ENCODE data around the gene JUN.
"Not testable (repeated sequence)": the region's sequence is repeated elsewhere in the genome, so short reads cannot be mapped to it uniquely, and the experiment has no call there.

JUN gene

GRCh38 chr1:58805716-58806571 lies 22.1 kb upstream of the JUN start:
- no peak for DNase-seq

- no peak for DNase-seq
Measured at GRCh38 chr1:58804853-58805565, 21.2 kb upstream of the JUN start.

- DNase-seq: no peak
Measured at GRCh38 chr1:58803858-58804257, 20.0 kb upstream of the JUN start.

- DNase-seq: no peak
Measured at GRCh38 chr1:58802640-58803399, 19.0 kb upstream of the JUN start.

GRCh38 chr1:58801286-58801685 lies 17.4 kb upstream of the JUN start:
- not testable (repeated sequence) for DNase-seq

GRCh38 chr1:58799650-58800049 lies 15.8 kb upstream of the JUN start:
- no peak for DNase-seq

- no peak for DNase-seq
Measured at GRCh38 chr1:58798910-58799442, 15.1 kb upstream of the JUN start.

- no peak for DNase-seq
Measured at GRCh38 chr1:58796416-58796815, 12.6 kb upstream of the JUN start.

GRCh38 chr1:58794585-58794984 lies 10.7 kb upstream of the JUN start:
- no peak for DNase-seq

- DNase-seq: no peak
Measured at GRCh38 chr1:58792846-58793245, 9.0 kb upstream of the JUN start.

GRCh38 chr1:58791106-58791505 lies 7.3 kb upstream of the JUN start:
- DNase-seq: no peak

- no peak for DNase-seq
Measured at GRCh38 chr1:58789996-58790660, 6.3 kb upstream of the JUN start.

- no peak for DNase-seq
Measured at GRCh38 chr1:58789322-58789856, 5.5 kb upstream of the JUN start.

- no peak for DNase-seq
Measured at GRCh38 chr1:58788259-58788658, 4.4 kb upstream of the JUN start.

GRCh38 chr1:58786927-58787245 lies 3.0 kb upstream of the JUN start:
- no peak for DNase-seq

- no peak for DNase-seq
Measured at GRCh38 chr1:58786184-58786926, 2.5 kb upstream of the JUN start.

GRCh38 chr1:58785442-58786058 lies 1.7 kb upstream of the JUN start:
- peak; percentile 50 for DNase-seq

- peak; percentile 84 for DNase-seq
Measured at GRCh38 chr1:58784758-58785441, 1.1 kb upstream of the JUN start.

- DNase-seq: peak; percentile 50
Measured at GRCh38 chr1:58783090-58783992, 506 bp downstream of the JUN start.
